Type B pancreatic cell (in vitro differentiated cells): ENCODE data around the gene BCR. TPM values are rescaled to one million over a fixed set of nuclear protein-coding genes. Genes with fewer than 3 reads are reported as not detected.
"Not testable (repeated sequence)": the region's sequence is repeated elsewhere in the genome, so short reads cannot be mapped to it uniquely, and the experiment has no call there.

Source experiments
- DNase-seq: peaks from one replicate; pipeline ENCODE4 v3.0.0; 2021; ENCODE audit warnings: mixed read lengths; ENCODE audit not compliant: unreplicated experiment; ENCODE audit errors: extremely low spot score
- H3K27ac Mint-ChIP-seq: 2 replicates; pipeline ENCODE4 v1.8.0; 2021; ENCODE audit warnings: mild to moderate bottlenecking, mixed read lengths
- H3K27me3 Mint-ChIP-seq: 2 replicates; pipeline ENCODE4 v1.8.0; 2021; ENCODE audit warnings: mixed read lengths
- H3K36me3 Mint-ChIP-seq: 2 replicates; pipeline ENCODE4 v1.8.0; 2021; ENCODE audit warnings: mixed read lengths
- H3K4me1 Mint-ChIP-seq: one replicate; pipeline ENCODE4 v1.8.0; 2021; ENCODE audit warnings: mixed read lengths; ENCODE audit not compliant: unreplicated experiment
- H3K4me3 Mint-ChIP-seq: 2 replicates; pipeline ENCODE4 v1.8.0; 2021; ENCODE audit warnings: mild to moderate bottlenecking, mixed read lengths
- H3K9me3 Mint-ChIP-seq: 2 replicates; pipeline ENCODE4 v1.8.0; 2021; ENCODE audit warnings: mixed read lengths
- CTCF ChIP-seq: fragments of 200-600 bp; sonication (generic); conservative IDR thresholded peaks from 2 replicates; pipeline ENCODE4 v1.5.0; 2021; ENCODE audit warnings: antibody characterized with exemption, mild to moderate bottlenecking
- long read RNA-seq: library from polyadenylated mRNA; unstranded; transcript quantifications from one replicate; pipeline ENCODE4 v2.0.0, GENCODE V29; 2020
- total RNA-seq: library from RNA; stranded (reverse); gene quantifications from 2 replicates; pipeline ENCODE4 v1.2.1, GENCODE V29; 2021; ENCODE audit warnings: low replicate concordance

Gene BCR
- total RNA-seq = 61.2 and 71.6 TPM in 2 replicates
- long read RNA-seq, full-length matches to known transcripts = 4 of 40 reads
- long read RNA-seq, partial matches to known transcripts = 31 of 40 reads
- long read RNA-seq, other reads (novel, unspliced or antisense) = 5 of 40 reads

- Mint-ChIP-seq H3K27ac (peak within 1 kb of the TSS; percentile 72), H3K27me3 (no peaks in the 10 kb centered on the region), H3K9me3 (peaks cover 14% of the 10 kb centered on the region), H3K4me1 (peaks cover 36% of the 10 kb centered on the region), H3K4me3 (peak within 1 kb of the TSS; percentile 92), H3K36me3 (peaks cover 26% of the 10 kb centered on the region)
- DNase-seq = no peak
- TF ChIP-seq CTCF = no peak
These were observed at the start of gene BCR for GRCh38 chr22:23180301-23180892. BCR (plus strand) TSS chr22:23180509; CDS start chr22:23180961, 452 bp downstream.

DNA sequence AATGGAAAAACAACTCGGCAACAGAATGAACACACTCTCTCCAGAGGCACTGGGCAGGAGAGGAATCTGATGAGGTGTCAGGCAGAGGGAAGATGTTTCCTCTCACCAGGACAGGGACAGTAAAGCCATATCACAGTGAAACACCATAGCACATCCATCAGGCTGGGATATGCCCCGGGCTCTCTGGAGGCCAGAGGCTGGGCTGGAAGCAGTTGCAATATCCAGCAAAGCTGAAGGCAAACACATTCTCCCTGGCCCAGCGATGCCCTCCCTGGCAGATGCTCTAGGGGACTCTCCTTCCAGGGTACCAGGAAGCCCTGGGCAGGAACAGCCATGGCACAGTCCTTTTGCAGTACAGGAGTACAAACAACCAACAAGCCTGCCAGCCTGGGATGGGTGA is 49.6 kb upstream of the BCR start:
- no peak for DNase-seq
- H3K9me3 Mint-ChIP-seq = no peaks in the 10 kb centered on the region
- no peaks in the 10 kb centered on the region for H3K36me3 Mint-ChIP-seq
- no peak overlapping the region for H3K4me3 Mint-ChIP-seq
- no peaks in the 10 kb centered on the region for H3K27me3 Mint-ChIP-seq
- no peak for TF ChIP-seq CTCF
- no peak overlapping the region for H3K27ac Mint-ChIP-seq
- peaks cover 6% of the 10 kb centered on the region for H3K4me1 Mint-ChIP-seq

GRCh38 chr22:23131931-23132330 is 48.4 kb upstream of the BCR start:
- H3K4me3 Mint-ChIP-seq = no peak overlapping the region
- TF ChIP-seq CTCF = no peak
- H3K36me3 Mint-ChIP-seq = no peaks in the 10 kb centered on the region
- peaks cover 6% of the 10 kb centered on the region for H3K4me1 Mint-ChIP-seq
- no peak overlapping the region for H3K27ac Mint-ChIP-seq
- H3K27me3 Mint-ChIP-seq = no peaks in the 10 kb centered on the region
- no peaks in the 10 kb centered on the region for H3K9me3 Mint-ChIP-seq
- DNase-seq = no peak

DNA sequence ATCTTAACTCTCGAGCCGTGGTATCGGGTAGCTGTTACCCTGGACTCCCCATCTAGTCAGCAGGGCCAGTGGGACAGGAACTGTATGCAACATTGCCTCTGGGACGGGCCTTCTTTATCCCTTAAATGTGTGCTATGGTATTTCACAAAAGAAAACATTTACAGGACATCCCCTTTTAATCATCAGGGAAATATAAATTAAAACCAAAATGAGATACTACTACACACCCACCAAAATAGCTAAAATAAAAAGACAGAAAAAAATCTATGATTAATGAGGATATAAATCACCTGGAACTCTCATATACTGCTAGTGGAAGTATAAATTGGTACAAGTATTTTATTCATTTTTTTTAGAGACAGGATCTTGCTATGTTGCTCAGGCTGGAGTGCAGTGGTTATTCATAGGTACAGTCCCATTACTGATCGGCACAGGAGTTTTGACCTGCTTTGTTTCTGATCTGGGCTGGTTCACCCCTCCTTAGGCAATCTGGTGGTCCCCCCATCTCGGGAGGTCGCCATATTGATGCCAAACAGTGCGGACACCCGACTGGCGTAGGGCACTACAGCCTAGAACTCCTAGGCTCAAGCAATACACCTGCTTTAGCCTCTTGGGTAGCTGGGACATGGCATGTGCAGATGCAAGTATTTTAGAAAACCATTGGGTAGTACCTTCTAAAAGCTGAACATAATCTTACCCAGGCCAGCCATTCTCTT is 47.8 kb upstream of the BCR start:
- H3K4me1 Mint-ChIP-seq = peaks cover 6% of the 10 kb centered on the region
- no peak for TF ChIP-seq CTCF

GRCh38 chr22:23133922-23134321 is 46.4 kb upstream of the BCR start:
- H3K27me3 Mint-ChIP-seq = no peaks in the 10 kb centered on the region

More for the DNA sequence above, 47.8 kb upstream of the BCR start:
- DNase-seq = no peak
- no peak overlapping the region for H3K27ac Mint-ChIP-seq
- H3K27me3 Mint-ChIP-seq = no peaks in the 10 kb centered on the region
- no peaks in the 10 kb centered on the region for H3K36me3 Mint-ChIP-seq
- no peaks in the 10 kb centered on the region for H3K9me3 Mint-ChIP-seq
- H3K4me3 Mint-ChIP-seq = no peak overlapping the region

DNA sequence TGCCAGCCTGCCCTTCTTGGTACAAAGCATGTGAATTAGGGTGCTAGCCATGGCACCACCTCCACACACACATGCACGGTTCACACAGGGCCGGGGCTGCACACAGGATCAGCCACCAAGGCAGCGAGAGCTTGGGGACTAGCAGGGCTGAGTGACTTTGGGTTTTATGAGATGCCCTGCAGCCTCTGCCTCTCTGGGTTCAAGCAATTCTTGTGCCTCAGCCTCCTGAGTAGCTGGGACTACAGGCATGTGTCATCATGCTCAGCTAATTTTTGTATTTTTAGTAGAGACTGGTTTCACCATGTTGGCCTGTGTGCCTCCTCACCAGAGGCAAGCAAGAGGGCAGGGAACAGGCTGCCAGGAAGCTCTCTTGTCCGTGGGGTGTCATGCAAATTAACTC is 43.3 kb upstream of the BCR start:
- H3K4me3 Mint-ChIP-seq, H3K36me3 Mint-ChIP-seq, H3K27ac Mint-ChIP-seq, DNase-seq, H3K9me3 Mint-ChIP-seq, H3K27me3 Mint-ChIP-seq: not testable (repeated sequence)
- H3K4me1 Mint-ChIP-seq = peaks cover 13% of the 10 kb centered on the region

More at GRCh38 chr22:23133922-23134321, 46.4 kb upstream of the BCR start:
- no peak for DNase-seq
- Mint-ChIP-seq H3K9me3 (no peaks in the 10 kb centered on the region), H3K27ac (no peak overlapping the region), H3K36me3 (no peaks in the 10 kb centered on the region), H3K4me3 (no peak overlapping the region), H3K4me1 (peaks cover 9% of the 10 kb centered on the region)
- no peak for TF ChIP-seq CTCF
